NCI-H460 (cell line): ENCODE results near the gene WNK2. TPM values are rescaled to one million over a fixed set of nuclear protein-coding genes. Genes with fewer than 3 reads are reported as not detected.
"Not testable (repeated sequence)": the region's sequence is repeated elsewhere in the genome, so short reads cannot be mapped to it uniquely, and the experiment has no call there.

Source experiments
- DNase-seq: peaks from one replicate; pipeline ENCODE4 v3.0.0-alpha.2; 2016; ENCODE audit warnings: low read depth; ENCODE audit errors: extremely low read depth
- total RNA-seq: library from RNA; depleted of rRNA; stranded (reverse); fragments of >200 nt; shearing (Covaris generic); gene quantifications from 2 replicates; pipeline ENCODE4 v1.2.3, GENCODE V29; 2014

WNK2 gene
- total RNA-seq, 1 experiment from 2014 or later = 4.5 TPM

GRCh38 chr9:93250185-93250584 lies 66.2 kb downstream of the WNK2 start:
- DNase-seq = no peak

- not testable (repeated sequence) for DNase-seq
These were observed 67.4 kb downstream of the WNK2 start for GRCh38 chr9:93251309-93251708.

- no peak for DNase-seq
These were observed 68.3 kb downstream of the WNK2 start for GRCh38 chr9:93252116-93252780.

- no peak for DNase-seq
These were observed 69.0 kb downstream of the WNK2 start for GRCh38 chr9:93252781-93253530.

- DNase-seq = no peak
These were observed 69.7 kb downstream of the WNK2 start for GRCh38 chr9:93253633-93254032.

- DNase-seq = no peak
These were observed 70.1 kb downstream of the WNK2 start for GRCh38 chr9:93254061-93254481.

- no peak for DNase-seq
These were observed 71.0 kb downstream of the WNK2 start for GRCh38 chr9:93254806-93255493.

GRCh38 chr9:93255494-93255867 lies 71.5 kb downstream of the WNK2 start:
- no peak for DNase-seq

- no peak for DNase-seq
These were observed 72.3 kb downstream of the WNK2 start for GRCh38 chr9:93255994-93256877.

- DNase-seq = no peak
These were observed 73.2 kb downstream of the WNK2 start for GRCh38 chr9:93256878-93257807.

GRCh38 chr9:93257808-93258331 lies 73.9 kb downstream of the WNK2 start:
- no peak for DNase-seq

- DNase-seq = no peak
These were observed 74.5 kb downstream of the WNK2 start for GRCh38 chr9:93258419-93258817.

- no peak for DNase-seq
These were observed 75.0 kb downstream of the WNK2 start for GRCh38 chr9:93258818-93259489.

- DNase-seq = no peak
These were observed 75.7 kb downstream of the WNK2 start for GRCh38 chr9:93259490-93260262.

- no peak for DNase-seq
These were observed 76.5 kb downstream of the WNK2 start for GRCh38 chr9:93260263-93261066.

GRCh38 chr9:93261281-93261680 lies 77.3 kb downstream of the WNK2 start:
- no peak for DNase-seq
